Mammary epithelial cell (primary cell): ENCODE results near the gene KCNQ5.

Experiments
- EZH2 ChIP-seq: IDR thresholded peaks from 2 replicates; pipeline ENCODE4 v1.6.1; 2012; ENCODE audit warnings: low read length, inconsistent platforms, borderline replicate concordance
- TF ChIP-seq, protein P1 (sequence below), 2 donors: IDR thresholded peaks in 1 of 2; conservative IDR thresholded peaks in 1 of 2; 2 replicates each; pipeline ENCODE4 v1.5.1; 2011 to 2012; ENCODE audit warnings: inconsistent platforms in 2 of 2, low read length in 2 of 2, mild to moderate bottlenecking in 2 of 2, control low read depth in 1 of 2, low read depth in 1 of 2; ENCODE audit not compliant: insufficient read depth in 1 of 2; ENCODE audit errors: extremely low read depth in 1 of 2

- TF ChIP-seq, protein P1, sequence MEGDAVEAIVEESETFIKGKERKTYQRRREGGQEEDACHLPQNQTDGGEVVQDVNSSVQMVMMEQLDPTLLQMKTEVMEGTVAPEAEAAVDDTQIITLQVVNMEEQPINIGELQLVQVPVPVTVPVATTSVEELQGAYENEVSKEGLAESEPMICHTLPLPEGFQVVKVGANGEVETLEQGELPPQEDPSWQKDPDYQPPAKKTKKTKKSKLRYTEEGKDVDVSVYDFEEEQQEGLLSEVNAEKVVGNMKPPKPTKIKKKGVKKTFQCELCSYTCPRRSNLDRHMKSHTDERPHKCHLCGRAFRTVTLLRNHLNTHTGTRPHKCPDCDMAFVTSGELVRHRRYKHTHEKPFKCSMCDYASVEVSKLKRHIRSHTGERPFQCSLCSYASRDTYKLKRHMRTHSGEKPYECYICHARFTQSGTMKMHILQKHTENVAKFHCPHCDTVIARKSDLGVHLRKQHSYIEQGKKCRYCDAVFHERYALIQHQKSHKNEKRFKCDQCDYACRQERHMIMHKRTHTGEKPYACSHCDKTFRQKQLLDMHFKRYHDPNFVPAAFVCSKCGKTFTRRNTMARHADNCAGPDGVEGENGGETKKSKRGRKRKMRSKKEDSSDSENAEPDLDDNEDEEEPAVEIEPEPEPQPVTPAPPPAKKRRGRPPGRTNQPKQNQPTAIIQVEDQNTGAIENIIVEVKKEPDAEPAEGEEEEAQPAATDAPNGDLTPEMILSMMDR (conservative IDR thresholded peaks at IDR 0.05 in 1 of 2, IDR thresholded peaks at IDR 0.05 in 1 of 2; ENCODE audit: extremely low read depth in 1 of 2, insufficient read depth in 1 of 2, low read depth in 1 of 2, low read length in 2 of 2): no peak
- TF ChIP-seq EZH2: no peak
Measured at GRCh38 chr6:72856801-72857200, 234.9 kb downstream of the KCNQ5 start.
